Measurements from ENCODE around the gene TADA2B. TPM values are rescaled to one million over a fixed set of nuclear protein-coding genes. Genes with fewer than 3 reads are reported as not detected.

The TADA2B gene
- total and polyA plus RNA-seq, 10 of the 15 experiments (the other 5 are each of a cell fraction or from before 2014, with no cell fraction given), result 0.66 to 12.0 (median 5.6) TPM

- TF ChIP-seq ZNF687 (IDR thresholded peaks at IDR 0.05) (no peak), BHLHE40 (IDR thresholded peaks at IDR 0.05; ENCODE audit: borderline replicate concordance in 1 of 2, low read depth in 2 of 2, low read length in 1 of 2) (no peak), KAT2A (conservative IDR thresholded peaks at IDR 0.05; ENCODE audit: control insufficient read depth, low read depth, low read length) (no peak), ZNF217 (IDR thresholded peaks at IDR 0.05) (no peak), PRDM15 (CRISPR knock-in tag; IDR thresholded peaks at IDR 0.05) (no peak), ELK1 (IDR thresholded peaks at IDR 0.05; ENCODE audit: low read depth, low read length) (no peak), ZNF384 (IDR thresholded peaks at IDR 0.05; ENCODE audit: borderline replicate concordance, low read depth, low read length) (no peak)
Observed at GRCh38 chr4:7021355-7021754, 21.8 kb upstream of the TADA2B start (continued).

Measured in GM12878 (cell line).